ENCODE measurements around the gene SLC35B2. TPM values are rescaled to one million over a fixed set of nuclear protein-coding genes. Genes with fewer than 3 reads are reported as not detected.

Gene SLC35B2
- total and polyA plus RNA-seq, 2 experiments from 2014 or later: 14.0 to 30.9 TPM

DNA sequence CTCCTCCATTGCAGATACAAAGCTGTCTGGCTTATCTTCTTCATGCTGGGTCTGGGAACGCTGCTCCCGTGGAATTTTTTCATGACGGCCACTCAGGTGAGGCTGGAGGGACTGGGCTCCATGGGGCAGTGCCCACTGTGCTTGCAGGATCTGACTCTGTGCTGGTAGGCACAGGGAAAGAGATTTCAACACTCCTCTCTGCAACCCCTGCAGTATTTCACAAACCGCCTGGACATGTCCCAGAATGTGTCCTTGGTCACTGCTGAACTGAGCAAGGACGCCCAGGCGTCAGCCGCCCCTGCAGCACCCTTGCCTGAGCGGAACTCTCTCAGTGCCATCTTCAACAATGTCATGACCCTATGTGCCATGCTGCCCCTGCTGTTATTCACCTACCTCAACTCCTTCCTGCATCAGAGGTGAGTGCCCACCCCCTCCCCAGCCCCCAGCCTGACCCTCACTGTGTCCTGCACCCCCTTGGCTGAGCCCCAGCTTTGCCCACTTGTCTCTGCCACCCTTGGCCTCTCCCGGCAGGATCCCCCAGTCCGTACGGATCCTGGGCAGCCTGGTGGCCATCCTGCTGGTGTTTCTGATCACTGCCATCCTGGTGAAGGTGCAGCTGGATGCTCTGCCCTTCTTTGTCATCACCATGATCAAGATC lies 27.8 kb downstream of the SLC35B2 start:
- no peaks in the 10 kb centered on the region; the same call in 2 of the 3 replicates for H3K9me3 Mint-ChIP-seq
- ATAC-seq (no peak), DNase-seq (ENCODE audit: low spot score) (no peak)
- Histone ChIP-seq H3K9me2 (ENCODE audit: insufficient read depth) (no peaks in the 10 kb centered on the region), H3F3A (replicated peaks; ENCODE audit: low read depth) (peaks cover 14% of the 10 kb centered on the region), H3K36me3 (ENCODE audit: insufficient read depth) (peaks cover 4% of the 10 kb centered on the region; the same call in 1 of the 2 replicates), H4K20me1 (replicated peaks; ENCODE audit: insufficient read depth) (peaks cover 39% of the 10 kb centered on the region), H2AFZ (no peak overlapping the region), H3K4me2 (no peak overlapping the region), H3K27me3 (ENCODE audit: insufficient read depth) (no peaks in the 10 kb centered on the region), H3K4me3 (no peak overlapping the region), H3K4me1 (ENCODE audit: insufficient read depth) (peaks cover 30% of the 10 kb centered on the region), H3K27ac (ENCODE audit: low read depth) (no peak overlapping the region), H3K79me2 (replicated peaks; ENCODE audit: insufficient read depth) (peaks cover 37% of the 10 kb centered on the region)
- peaks cover 57% of the 10 kb centered on the region for H3K4me1 Mint-ChIP-seq
- no peak overlapping the region for H3K4me3 Mint-ChIP-seq
- TF ChIP-seq ZNF331 (CRISPR knock-in tag; IDR thresholded peaks at IDR 0.05; ENCODE audit: low read depth): no peak
- no peak for TF ChIP-seq NANOG (IDR thresholded peaks at IDR 0.05; ENCODE audit: borderline replicate concordance)
- no peak for TF ChIP-seq EZH2phosphoT487 (IDR thresholded peaks at IDR 0.05; ENCODE audit: unreplicated experiment)
- no peak for TF ChIP-seq ZNF462 (CRISPR knock-in tag; IDR thresholded peaks at IDR 0.05)
- no peak for TF ChIP-seq ETS1 (IDR thresholded peaks at IDR 0.05)
- no peak for TF ChIP-seq REST (IDR thresholded peaks at IDR 0.05; ENCODE audit: unreplicated experiment)
- TF ChIP-seq CTCF (conservative IDR thresholded peaks at IDR 0.05; ENCODE audit: low read depth in 2 of 2): no peak
- no peak for TF ChIP-seq STAT1 (IDR thresholded peaks at IDR 0.05; ENCODE audit: unreplicated experiment)
- no peak for TF ChIP-seq EZH2 (IDR thresholded peaks at IDR 0.05; ENCODE audit: low read depth, unreplicated experiment)
- TF ChIP-seq JUNB (IDR thresholded peaks at IDR 0.05; ENCODE audit: unreplicated experiment): no peak
- no peak for TF ChIP-seq ZNF114 (CRISPR knock-in tag; IDR thresholded peaks at IDR 0.05)
- TF ChIP-seq POLR2AphosphoS5 (IDR thresholded peaks at IDR 0.05; ENCODE audit: low read depth): no peak
- TF ChIP-seq CREB1 (CRISPR knock-in tag; IDR thresholded peaks at IDR 0.05; ENCODE audit: low read depth): no peak
- H3K36me3 Mint-ChIP-seq (ENCODE audit: low read depth): peaks cover 70% of the 10 kb centered on the region
- peaks cover 27% of the 10 kb centered on the region for H3K27me3 Mint-ChIP-seq (ENCODE audit: insufficient read depth, low read depth, poor library complexity)
- 0 out of 2 replicates have a peak overlapping the region, but pooled peaks have one; percentile 62 for H3K27ac Mint-ChIP-seq

Data from GM23338 (cell line).